PFSK-1 (cell line): ENCODE measurements around the gene ATP11A.

ENCODE experiments used
- FOXP2 ChIP-seq: optimal IDR thresholded peaks from 2 replicates; pipeline ENCODE3; 2011; ENCODE audit warnings: borderline replicate concordance, control low read depth, inconsistent platforms; ENCODE audit not compliant: insufficient read depth; ENCODE audit errors: extremely low read length, extremely low read depth
- POLR2AphosphoS5 ChIP-seq: IDR thresholded peaks from 2 replicates; pipeline ENCODE4 v1.6.1; 2012; ENCODE audit warnings: low read depth, mild to moderate bottlenecking, control low read depth, low read length, moderate library complexity
- REST ChIP-seq, 2 experiments: IDR thresholded peaks; 2 replicates each; pipeline versions ENCODE4 v1.6.1 to v1.8.0; 2011 to 2012; ENCODE audit warnings: low read depth in 2 of 2, low read length in 2 of 2, control low read depth in 1 of 2, inconsistent platforms in 1 of 2, mild to moderate bottlenecking in 1 of 2, moderate library complexity in 1 of 2; ENCODE audit not compliant: insufficient read depth in 1 of 2
- SIN3A ChIP-seq: IDR thresholded peaks from 2 replicates; pipeline ENCODE4 v1.6.1; 2012; ENCODE audit warnings: mild to moderate bottlenecking, low read length, moderate library complexity, borderline replicate concordance; ENCODE audit not compliant: insufficient read depth
- TAF1 ChIP-seq: IDR thresholded peaks from 2 replicates; pipeline ENCODE4 v1.6.1; 2012; ENCODE audit warnings: low read length, control low read depth, borderline replicate concordance; ENCODE audit not compliant: insufficient read depth

ATP11A gene

GRCh38 chr13:112725346-112726015 is 35.6 kb downstream of the ATP11A start:
- TF ChIP-seq FOXP2 (no peak), REST (IDR thresholded peaks at IDR 0.05; ENCODE audit: insufficient read depth in 1 of 2, low read depth in 2 of 2, low read length in 2 of 2) (no peak), POLR2AphosphoS5 (no peak), TAF1 (no peak), SIN3A (no peak)

GRCh38 chr13:112726016-112726767 is 36.4 kb downstream of the ATP11A start:
- TF ChIP-seq POLR2AphosphoS5 = no peak
- TF ChIP-seq FOXP2 = no peak
- TF ChIP-seq REST (IDR thresholded peaks at IDR 0.05; ENCODE audit: insufficient read depth in 1 of 2, low read depth in 2 of 2, low read length in 2 of 2) = no peak
- no peak for TF ChIP-seq SIN3A
- no peak for TF ChIP-seq TAF1

- TF ChIP-seq REST (IDR thresholded peaks at IDR 0.05; ENCODE audit: insufficient read depth in 1 of 2, low read depth in 2 of 2, low read length in 2 of 2) (no peak), POLR2AphosphoS5 (no peak), SIN3A (no peak), TAF1 (no peak), FOXP2 (no peak)
These were observed 37.7 kb downstream of the ATP11A start for GRCh38 chr13:112727581-112727980.

DNA sequence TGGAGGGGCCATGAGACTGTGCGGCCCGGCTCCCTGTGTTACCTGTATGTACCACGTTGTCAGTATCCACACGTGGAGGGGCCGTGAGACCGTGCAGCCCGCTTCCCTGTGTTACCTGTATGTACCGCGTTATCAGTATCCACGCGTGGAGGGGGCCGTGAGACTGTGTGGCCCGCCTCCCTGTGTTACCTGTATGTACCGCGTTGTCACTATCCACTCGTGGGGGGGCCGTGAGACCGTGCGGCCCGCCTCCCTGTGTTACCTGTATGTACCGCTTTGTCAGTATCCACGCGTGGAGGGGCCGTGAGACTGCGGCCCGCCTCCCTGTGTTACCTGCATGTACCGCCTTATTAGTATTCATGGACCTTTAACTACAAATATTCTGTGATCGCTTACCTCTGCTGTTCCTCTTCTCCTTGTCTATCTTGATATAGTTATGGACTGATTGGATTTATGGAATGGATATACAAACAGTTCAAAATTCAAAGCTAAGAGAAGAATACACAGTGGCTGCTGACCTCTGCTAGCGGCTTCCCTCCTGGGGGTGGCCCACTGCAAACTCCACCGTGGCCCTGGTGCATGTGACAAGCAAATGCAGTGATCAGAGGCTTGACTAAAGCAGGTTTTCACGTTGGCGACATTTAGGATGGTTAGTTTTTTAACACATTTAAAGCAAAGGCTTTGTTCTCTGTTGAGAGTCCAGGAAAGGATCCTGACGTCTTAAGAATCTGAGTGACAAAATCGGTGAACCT is 38.7 kb downstream of the ATP11A start:
- TF ChIP-seq POLR2AphosphoS5 = no peak

DNA sequence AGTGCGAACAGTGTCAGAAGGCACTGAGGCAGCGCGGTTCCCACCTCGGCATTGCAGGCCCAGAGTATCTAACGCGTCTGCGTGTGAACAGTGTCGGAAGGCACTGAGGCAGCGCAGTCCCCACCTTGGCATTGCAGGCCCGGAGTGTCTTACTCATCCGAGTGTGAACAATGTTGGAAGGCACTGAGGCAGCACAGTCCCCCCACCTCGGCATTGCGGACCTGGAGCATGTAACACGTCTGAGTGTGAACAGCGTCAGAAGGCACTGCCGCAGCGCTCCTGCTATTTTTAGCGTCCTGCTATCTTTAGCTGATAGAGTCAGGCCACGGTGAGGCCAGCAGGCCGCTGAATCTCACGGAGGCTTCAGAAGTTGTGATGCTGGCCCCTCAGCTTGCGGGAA is 39.6 kb downstream of the ATP11A start:
- no peak for TF ChIP-seq TAF1
- TF ChIP-seq REST (IDR thresholded peaks at IDR 0.05; ENCODE audit: insufficient read depth in 1 of 2, low read depth in 2 of 2, low read length in 2 of 2) = no peak
- no peak for TF ChIP-seq POLR2AphosphoS5
- no peak for TF ChIP-seq SIN3A
- TF ChIP-seq FOXP2 = no peak
